GM21529 (cell line): ENCODE results near the gene RNU6-8.

ENCODE experiments used
- ATAC-seq: cut with Tn5 transposase; IDR thresholded peaks from one replicate; pipeline ENCODE4 v1.9.1; 2021; ENCODE audit not compliant: unreplicated experiment

The RNU6-8 gene

GRCh38 chr14:32205984-32206383 is 2.9 kb upstream of the RNU6-8 start:
- peak; percentile 25 for ATAC-seq

GRCh38 chr14:32205554-32205953 is 2.5 kb upstream of the RNU6-8 start:
- no peak for ATAC-seq

GRCh38 chr14:32203928-32204357 is 874 bp upstream of the RNU6-8 start:
- ATAC-seq, result no peak

- no peak for ATAC-seq
Measured at GRCh38 chr14:32202491-32202997, 525 bp downstream of the RNU6-8 start.

GRCh38 chr14:32201816-32202490 is 1.1 kb downstream of the RNU6-8 start, which contains the start of gene RNU6-7:
TSS of gene RNU6-7 (plus strand) at chr14:32202045.
- ATAC-seq, result no peak

GRCh38 chr14:32201193-32201815 is 1.8 kb downstream of the RNU6-8 start:
- peak; percentile 61 for ATAC-seq

- ATAC-seq, result peak; percentile 28
Measured at GRCh38 chr14:32200368-32201192, 2.5 kb downstream of the RNU6-8 start.

GRCh38 chr14:32197919-32198318 is 5.2 kb downstream of the RNU6-8 start:
- ATAC-seq, result peak; percentile 41

GRCh38 chr14:32195636-32196035 is 7.4 kb downstream of the RNU6-8 start:
- no peak for ATAC-seq

- no peak for ATAC-seq
Measured at GRCh38 chr14:32193532-32193931, 9.5 kb downstream of the RNU6-8 start.

GRCh38 chr14:32192712-32193373 is 10.2 kb downstream of the RNU6-8 start:
- no peak for ATAC-seq

GRCh38 chr14:32190673-32191072 is 12.4 kb downstream of the RNU6-8 start:
- ATAC-seq, result no peak

- no peak for ATAC-seq
Measured at GRCh38 chr14:32189811-32190210, 13.3 kb downstream of the RNU6-8 start.

- ATAC-seq, result no peak
Measured at GRCh38 chr14:32186248-32186647, 16.8 kb downstream of the RNU6-8 start.

GRCh38 chr14:32185097-32185496 is 18.0 kb downstream of the RNU6-8 start:
- ATAC-seq, result no peak

GRCh38 chr14:32183151-32184058 is 19.7 kb downstream of the RNU6-8 start:
- no peak for ATAC-seq

GRCh38 chr14:32171469-32171868 is 31.6 kb downstream of the RNU6-8 start:
- no peak for ATAC-seq

GRCh38 chr14:32169191-32169590 is 33.9 kb downstream of the RNU6-8 start:
- no peak for ATAC-seq

- no peak for ATAC-seq
Measured at GRCh38 chr14:32167907-32168306, 35.2 kb downstream of the RNU6-8 start.

GRCh38 chr14:32166924-32167323 is 36.1 kb downstream of the RNU6-8 start:
- no peak for ATAC-seq
